Measurements from ENCODE around the gene EZH2.

Gene EZH2

DNA sequence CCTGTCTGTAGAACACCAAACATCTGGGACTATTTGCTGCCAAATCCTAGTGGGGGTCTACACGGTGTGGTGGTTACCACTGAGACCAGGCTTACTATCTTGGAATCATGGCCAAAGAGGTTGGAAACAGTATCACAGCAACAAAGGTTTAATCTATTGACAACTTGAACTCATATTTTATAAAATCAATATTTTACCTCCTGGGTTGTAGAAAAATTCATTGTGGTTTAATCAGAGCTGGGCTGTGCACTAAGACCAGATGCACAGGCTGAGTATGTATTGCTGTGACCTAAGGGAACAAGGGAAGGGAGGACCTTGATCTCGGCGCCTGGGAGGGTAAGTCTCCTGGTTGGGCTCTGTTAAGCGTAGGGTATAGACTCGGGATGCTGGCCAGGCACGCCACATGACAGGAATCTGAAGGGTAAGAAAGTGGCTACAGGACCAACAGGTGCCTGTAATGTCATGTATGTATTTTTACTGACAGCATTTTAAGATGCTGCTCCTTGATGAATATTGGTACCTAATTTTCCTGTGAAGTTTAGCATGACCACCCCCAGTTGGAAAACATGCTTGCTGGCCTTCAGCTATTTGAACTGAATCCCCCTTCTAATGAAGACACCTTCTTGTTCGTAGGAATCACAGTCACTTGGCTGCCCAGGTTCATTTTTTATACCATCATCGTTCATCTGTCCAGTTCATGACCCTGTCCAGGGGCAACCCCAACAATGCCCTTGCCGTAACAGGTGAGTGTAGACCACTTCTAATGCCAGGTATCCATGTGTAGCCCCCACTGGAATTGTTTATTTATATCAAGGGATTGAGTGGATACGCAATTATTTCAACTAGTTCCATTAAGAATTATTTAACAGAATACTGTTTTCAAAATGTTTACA lies 79.5 kb downstream of the EZH2 start:
- no peak for DNase-seq

DNA sequence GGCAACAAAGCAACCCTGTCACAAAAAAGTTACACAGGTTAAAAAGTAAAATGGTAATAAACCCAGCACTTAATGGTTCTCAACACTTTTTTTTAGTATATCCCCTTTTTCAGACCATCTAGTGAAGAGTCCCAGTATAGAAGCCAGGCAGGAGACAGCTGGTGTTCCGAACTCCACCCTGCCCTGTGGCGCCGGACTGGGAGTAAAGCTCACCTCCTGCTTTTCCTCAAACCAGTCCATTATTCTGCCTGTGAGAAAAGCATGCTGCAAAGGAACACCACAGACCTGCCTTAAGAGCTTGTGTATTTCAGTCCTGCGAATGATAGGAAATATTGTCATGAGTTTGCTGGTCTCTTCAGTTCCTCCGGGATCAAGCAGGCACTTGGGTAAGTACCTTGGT lies 81.0 kb downstream of the EZH2 start:
- no peak for DNase-seq

DNA sequence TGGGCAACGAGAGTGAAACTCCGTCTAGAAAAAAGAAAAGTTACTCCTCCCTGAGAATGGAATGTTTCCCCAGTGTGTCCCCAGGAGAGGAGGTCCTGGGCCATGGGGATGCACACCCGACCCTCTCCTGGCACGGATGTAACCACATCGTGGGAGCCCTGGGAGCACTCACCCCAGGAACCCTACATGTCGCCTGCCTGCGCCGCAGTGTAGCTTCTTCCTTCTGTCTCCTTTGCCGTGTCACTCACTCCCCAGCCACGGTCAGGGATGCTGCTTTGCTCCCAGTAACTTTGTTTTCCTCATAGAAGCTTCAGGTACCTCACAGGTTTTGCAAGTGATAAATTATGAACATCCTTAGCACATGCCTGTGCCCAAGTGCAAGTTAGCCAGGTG lies 82.0 kb downstream of the EZH2 start:
- DNase-seq, result no peak

DNA sequence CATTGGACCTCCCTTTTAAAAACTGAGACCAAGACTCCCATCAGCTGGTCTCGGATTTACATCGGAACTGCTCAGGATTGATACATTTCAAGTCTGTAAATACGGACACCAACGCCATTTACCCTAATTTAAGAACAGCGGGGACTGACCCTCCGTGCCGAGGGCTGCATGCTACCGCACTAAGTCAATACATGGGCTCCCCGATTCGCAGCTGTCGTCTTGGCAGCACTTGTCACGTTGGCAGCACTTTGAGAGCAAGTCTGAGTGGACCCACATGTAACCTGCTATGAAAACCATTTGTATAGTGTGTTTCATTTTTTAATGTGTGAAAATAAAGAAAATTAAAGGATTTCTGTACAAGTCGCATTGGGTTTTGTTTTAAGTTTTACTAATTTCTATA lies 83.4 kb downstream of the EZH2 start:
- no peak for DNase-seq

DNA sequence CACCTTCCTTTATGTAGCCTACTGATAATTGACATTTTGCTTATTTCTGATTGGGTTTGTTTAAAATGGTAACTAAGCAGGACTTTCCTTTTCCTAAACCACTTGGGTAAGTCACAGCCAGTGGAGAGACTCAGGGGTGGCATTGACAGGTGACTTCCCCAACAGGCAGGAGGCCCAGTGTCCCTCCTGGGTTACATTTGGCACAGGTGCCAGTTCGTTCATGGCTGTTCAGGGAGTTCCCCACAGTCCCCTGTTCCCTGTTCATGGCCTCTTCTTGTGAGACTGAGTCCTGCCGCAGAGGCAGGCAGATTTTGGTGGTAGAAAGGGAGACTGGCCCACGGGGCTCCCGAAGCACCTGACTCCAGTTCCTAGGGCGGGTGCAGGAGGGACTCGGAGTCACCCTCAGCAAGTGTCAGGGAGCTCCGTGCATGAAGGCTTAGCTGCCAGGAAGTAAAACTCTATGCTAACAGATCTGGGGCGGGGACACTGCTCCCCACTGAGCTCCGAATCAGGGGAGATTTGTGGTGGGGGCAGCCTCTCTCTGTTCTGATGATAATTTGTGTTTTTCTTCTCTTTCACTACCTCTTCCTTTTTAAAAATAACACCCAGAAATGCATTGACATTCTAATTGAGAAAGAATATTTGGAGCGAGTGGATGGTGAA lies 84.1 kb downstream of the EZH2 start:
- no peak for DNase-seq

DNA sequence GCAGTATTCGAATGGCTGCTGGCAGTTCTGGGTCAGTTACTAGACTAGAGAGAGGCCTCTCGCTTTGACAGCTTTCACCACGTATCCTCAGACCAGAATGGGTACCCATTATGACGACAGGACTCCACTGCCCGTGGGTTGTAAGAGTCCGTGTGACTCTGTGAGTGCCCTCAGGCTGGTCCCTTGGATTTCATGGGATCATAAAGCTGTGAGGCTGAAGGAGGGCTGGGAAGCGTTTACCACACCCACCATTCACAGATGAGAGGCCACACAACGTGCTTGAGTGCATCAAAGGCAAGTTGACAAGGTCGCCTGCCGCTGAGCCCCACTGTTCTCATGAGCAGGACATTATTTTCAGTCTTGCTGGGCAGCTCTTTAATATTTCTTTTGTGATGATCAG lies 87.2 kb downstream of the EZH2 start:
- no peak for DNase-seq

GRCh38 chr7:148794476-148794875 lies 89.6 kb downstream of the EZH2 start:
- no peak for DNase-seq

DNA sequence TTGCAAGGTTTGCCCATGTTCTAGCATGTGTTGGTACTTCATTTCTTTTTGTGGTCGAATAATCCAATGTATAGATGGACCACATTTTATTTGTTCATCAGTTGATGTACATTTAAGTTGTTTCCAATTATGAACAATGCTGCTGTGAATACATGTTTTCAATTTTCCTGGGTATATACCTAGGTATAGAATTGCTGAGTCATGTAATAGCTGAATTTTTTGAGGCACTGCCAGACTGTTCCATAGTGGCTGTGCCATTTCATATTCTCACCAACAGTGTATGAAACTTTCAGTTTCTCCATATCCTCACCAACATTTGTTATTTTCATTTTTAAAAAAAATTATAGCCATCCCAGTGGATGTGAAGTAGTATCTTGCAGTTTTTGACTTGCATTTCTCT lies 90.5 kb downstream of the EZH2 start:
- no peak for DNase-seq

DNA sequence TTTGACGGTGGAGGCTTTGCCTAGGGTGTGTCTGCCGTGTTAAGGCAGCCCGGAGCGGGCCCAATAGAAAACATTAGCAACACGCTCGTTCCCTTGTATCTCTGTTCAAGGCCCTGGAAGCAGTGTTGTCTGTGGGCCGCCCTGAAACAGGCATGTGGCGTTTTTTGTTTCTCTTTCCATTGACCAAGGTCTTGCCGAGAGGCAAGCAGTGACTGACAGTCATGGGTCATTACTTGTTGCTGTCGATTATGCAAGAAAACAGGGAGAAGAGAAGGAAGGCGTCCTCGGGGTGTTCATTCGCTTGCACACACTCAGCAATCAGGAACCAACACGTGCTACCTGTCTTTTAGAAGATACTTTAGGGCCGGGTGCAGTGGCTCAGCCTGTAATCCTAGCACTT lies 92.5 kb downstream of the EZH2 start:
- peak in 1 of 2 donors; percentile 45 for DNase-seq

DNA sequence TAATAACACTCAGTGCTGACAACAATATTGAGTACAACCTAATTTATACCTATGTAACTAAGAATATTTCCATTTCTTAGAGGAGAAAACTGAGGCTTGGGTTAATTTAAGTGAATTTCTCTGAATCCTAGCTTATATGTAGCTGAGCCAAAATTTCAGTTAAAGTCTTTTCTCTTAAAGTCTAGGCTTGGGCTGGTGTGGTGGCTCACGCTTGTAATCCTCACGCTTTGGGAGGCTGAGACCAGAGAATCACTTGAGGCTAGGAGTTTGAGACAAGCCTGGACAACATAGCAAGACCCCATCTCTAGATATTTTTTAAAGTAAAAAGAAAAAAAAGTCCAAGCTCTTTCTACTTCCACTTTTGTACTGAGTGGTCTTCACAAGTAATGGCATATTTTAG lies 93.2 kb downstream of the EZH2 start:
- DNase-seq, result no peak

DNA sequence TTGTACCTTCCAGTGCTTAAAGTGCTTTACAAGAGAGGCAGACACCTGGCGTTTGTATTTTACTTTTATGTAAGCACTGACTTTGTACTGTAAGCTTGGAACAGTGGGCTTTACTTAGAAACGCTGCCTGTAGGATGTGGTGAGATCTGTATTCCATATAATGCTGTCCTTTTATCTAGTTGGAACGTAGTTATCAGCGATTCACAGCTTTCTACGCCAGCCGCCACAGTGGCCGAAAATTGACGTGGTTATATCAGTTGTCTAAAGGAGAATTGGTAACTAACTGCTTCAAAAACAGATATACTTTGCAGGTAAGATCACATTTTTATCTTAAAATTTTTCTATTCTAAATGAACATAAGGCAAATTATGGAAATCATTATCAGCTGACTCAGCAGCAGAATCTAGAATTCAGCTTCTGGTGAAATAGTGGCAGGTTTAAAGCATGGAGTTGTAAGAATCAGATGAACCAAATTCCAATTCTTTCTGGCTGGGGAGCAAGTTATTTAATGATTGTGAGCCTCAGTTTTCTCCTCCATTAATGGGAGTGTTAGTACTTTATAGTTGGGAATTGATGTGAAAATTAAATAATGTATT lies 93.9 kb downstream of the EZH2 start:
- DNase-seq, result no peak

GRCh38 chr7:148789220-148789619 lies 94.9 kb downstream of the EZH2 start:
- no peak for DNase-seq

DNA sequence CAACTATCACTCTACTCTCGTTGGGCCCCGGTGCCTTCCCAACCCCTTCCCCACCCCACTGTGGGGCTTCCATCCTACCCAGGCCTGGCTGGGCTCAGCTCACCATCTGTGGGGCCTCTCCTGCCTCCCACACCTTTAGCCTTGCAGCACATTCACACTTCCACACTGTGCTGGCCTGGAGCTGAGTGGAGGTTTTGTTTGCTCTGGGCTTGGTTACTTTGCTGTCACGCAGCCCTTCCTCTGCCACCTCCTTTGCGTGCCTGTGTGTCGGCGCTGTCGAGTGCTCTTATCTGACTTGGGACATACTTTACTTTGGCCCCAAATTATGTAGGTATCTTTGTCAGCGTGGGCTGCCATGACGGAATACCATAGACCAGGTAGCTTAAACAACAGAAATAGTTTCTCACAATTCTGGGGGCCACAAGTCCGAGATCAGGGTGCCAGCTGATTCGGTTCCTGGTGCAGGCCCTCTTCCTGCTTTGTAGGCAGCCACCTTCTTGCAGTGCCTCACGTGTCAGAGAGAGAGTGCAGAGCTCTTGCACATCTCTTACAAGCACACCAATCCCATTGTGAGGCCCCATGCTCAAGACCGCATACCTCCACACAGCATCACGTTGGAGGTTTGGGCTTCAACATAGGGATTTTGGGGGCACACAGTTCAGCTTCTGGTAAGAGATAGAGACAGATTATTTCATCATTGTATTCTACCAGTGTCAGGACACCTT lies 96.4 kb downstream of the EZH2 start:
- DNase-seq, result no peak

DNA sequence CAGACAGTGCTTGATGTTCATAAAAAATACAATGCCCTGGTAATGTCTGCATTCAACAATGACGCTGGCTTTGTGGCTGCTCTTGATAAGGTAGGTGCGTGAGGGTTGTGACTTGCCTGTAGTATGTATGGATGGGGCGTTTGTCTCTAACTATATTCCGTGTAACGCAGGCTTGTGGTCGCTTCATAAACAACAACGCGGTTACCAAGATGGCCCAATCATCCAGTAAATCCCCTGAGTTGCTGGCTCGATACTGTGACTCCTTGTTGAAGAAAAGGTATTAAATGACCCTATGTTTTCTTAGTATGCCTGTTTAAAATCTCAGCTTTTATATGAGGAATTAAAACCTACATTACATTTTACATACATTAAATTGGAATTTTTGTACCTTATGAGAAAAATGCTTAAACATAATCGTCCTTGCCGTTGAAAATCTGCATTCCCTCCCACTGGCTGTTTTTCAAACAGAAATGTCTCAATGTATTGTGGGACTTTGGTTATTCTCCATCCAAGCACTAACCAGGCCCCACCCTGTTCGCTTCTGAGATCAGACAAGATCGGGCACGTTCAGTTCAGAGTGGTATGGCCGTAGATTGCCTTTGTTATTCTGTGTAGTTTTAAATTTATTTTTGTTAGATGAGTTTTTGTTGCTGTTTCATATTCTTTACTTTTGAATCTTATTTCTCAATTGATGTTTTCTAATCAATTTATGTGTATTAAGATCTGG lies 100.1 kb downstream of the EZH2 start:
- no peak for DNase-seq

DNA sequence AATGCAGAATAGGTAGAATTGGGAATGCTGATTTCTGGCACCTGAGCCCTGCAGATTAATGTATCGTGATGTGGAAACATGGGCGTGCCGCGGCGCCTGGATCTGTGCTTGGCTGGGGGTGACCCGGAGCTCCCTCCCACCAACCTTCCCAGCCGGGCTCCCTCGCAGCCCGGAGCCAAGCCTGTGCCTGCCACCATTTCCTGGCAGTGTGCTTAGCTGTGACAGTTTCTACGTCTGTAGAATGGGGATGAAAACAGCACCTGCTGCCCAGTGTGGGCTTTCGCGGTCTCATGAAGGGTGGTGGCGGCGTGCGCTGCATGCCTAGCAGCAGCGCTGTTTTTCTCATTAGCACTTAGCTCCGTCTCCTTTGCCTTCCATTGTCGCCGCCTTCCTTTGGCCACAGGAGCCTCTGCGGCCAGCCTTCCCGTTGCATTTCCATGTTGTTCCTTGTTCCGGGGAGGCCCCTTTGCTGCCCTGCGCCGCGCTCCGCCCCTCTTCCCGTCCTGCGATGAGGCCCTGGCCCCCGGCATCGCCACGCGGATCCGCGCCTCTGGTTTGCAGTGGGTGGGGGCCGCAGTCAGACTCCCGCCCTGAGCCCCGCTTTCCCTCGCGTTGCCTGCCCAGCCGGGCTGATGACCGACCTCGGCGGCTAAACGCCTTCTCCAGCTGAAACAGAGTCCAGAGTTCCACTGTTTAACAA lies 101.2 kb downstream of the EZH2 start:
- no peak for DNase-seq

- no peak for DNase-seq
These were observed 109.6 kb downstream of the EZH2 start for GRCh38 chr7:148774471-148774870.

- no peak for DNase-seq
These were observed 110.8 kb downstream of the EZH2 start for GRCh38 chr7:148773334-148773733.

GRCh38 chr7:148772297-148773089 lies 111.6 kb downstream of the EZH2 start:
- no peak for DNase-seq

- DNase-seq, result no peak
These were observed 114.1 kb downstream of the EZH2 start for GRCh38 chr7:148770004-148770403.

DNA sequence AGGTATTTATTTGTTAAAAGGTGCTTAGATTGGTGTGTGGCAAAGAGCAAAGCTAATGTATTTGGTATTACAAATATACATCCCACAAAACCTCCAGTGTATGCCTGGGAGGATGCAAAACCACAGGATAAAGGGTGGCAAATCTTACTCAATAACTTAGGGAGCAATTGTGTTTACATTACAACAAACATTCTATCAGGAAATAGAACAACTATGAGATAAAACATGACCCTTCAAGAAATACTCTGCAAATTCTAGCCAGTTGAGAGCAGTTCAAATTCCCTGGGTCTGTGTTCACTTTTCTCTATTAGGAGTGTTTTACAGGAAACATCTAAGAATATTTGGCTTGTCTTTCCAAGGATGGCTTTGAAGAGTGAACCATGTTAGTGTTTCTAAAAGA lies 120.5 kb downstream of the EZH2 start:
- DNase-seq, result no peak

All from inflammatory macrophage treated with lipopolysaccharide for 1 hour (primary cell).